ENCODE measurements around the gene CEP89.
"Not testable (repeated sequence)": the region's sequence is repeated elsewhere in the genome, so short reads cannot be mapped to it uniquely, and the experiment has no call there.

CEP89 gene

GRCh38 chr19:32976223-32976805 is 4.6 kb upstream of the CEP89 start:
- DNase-seq (ENCODE audit: insufficient read length, low spot score) (peak; percentile 71), FAIRE-seq (no peak)
- TF ChIP-seq CTCF (IDR thresholded peaks at IDR 0.05; ENCODE audit: insufficient read depth, missing control alignments), result peak; percentile 87

- no peak for TF ChIP-seq CTCF (IDR thresholded peaks at IDR 0.05; ENCODE audit: insufficient read depth, missing control alignments)
- DNase-seq (ENCODE audit: insufficient read length, low spot score), result no peak
- no peak for FAIRE-seq
Observed at GRCh38 chr19:32971012-32971595, 654 bp downstream of the CEP89 start.

GRCh38 chr19:32969549-32969948 is 2.2 kb downstream of the CEP89 start:
- TF ChIP-seq CTCF (IDR thresholded peaks at IDR 0.05; ENCODE audit: insufficient read depth, missing control alignments), result no peak
- no peak for FAIRE-seq
- DNase-seq (ENCODE audit: insufficient read length, low spot score), result no peak

GRCh38 chr19:32966750-32967149 is 5.0 kb downstream of the CEP89 start:
- TF ChIP-seq CTCF (IDR thresholded peaks at IDR 0.05; ENCODE audit: insufficient read depth, missing control alignments), result no peak
- FAIRE-seq (no peak), DNase-seq (ENCODE audit: insufficient read length, low spot score) (no peak)

GRCh38 chr19:32945260-32945659 is 26.5 kb downstream of the CEP89 start:
- no peak for TF ChIP-seq CTCF (IDR thresholded peaks at IDR 0.05; ENCODE audit: insufficient read depth, missing control alignments)
- no peak for DNase-seq (ENCODE audit: insufficient read length, low spot score)
- no peak for FAIRE-seq

- FAIRE-seq; DNase-seq (ENCODE audit: insufficient read length, low spot score): not testable (repeated sequence)
Observed at GRCh38 chr19:32941273-32941672, 30.5 kb downstream of the CEP89 start.

GRCh38 chr19:32936065-32936464 is 35.7 kb downstream of the CEP89 start:
- DNase-seq (ENCODE audit: insufficient read length, low spot score), result no peak
- TF ChIP-seq CTCF (IDR thresholded peaks at IDR 0.05; ENCODE audit: insufficient read depth, missing control alignments), result no peak
- FAIRE-seq, result no peak

All from D721Med (cell line).